HG03064 (cell line): Measurements from ENCODE around the gene MAN1C1.

Source experiments
- ATAC-seq: cut with Tn5 transposase; IDR thresholded peaks from one replicate; pipeline ENCODE4 v1.9.1; 2021; ENCODE audit warnings: low read depth; ENCODE audit not compliant: unreplicated experiment

Gene MAN1C1

DNA sequence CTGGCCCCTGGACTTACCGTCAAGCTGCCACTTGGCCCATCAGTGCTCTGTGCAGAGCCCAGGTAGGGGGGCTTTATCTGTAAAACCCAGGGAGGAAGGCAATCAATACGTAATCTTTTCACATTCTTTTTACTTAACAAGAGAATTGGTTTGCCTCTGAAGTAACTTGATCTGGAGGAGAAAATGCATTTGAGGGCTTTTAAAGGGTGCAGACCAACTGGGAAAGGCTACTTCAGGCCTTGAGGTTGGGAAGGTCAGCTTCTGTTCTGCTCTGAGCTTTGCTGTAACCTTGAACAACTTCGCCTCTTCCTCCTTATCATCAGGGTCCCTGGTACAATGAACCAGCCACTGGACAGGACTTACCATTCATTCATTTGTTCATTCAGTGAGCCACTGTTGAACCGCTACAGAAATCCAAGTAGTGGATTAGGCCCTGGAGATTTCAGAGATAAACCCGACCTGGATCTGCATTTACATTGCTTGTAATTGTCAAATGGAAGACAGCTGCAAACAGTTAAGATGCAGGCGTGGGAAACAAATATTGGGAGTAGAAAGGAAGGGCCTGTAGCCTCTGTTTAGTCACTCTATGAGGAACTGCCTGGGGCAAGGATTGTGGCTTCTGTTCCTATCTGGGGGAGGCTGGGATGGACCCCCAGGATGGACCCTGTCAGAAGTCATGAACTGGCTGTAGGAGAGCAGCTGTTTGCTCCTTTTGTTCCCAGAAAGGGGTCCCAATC, 90.9 kb downstream of the MAN1C1 start:
- ATAC-seq: no peak

GRCh38 chr1:25710583-25711347, 94.2 kb downstream of the MAN1C1 start:
- ATAC-seq: no peak

GRCh38 chr1:25711555-25712298, 95.1 kb downstream of the MAN1C1 start:
- no peak for ATAC-seq

DNA sequence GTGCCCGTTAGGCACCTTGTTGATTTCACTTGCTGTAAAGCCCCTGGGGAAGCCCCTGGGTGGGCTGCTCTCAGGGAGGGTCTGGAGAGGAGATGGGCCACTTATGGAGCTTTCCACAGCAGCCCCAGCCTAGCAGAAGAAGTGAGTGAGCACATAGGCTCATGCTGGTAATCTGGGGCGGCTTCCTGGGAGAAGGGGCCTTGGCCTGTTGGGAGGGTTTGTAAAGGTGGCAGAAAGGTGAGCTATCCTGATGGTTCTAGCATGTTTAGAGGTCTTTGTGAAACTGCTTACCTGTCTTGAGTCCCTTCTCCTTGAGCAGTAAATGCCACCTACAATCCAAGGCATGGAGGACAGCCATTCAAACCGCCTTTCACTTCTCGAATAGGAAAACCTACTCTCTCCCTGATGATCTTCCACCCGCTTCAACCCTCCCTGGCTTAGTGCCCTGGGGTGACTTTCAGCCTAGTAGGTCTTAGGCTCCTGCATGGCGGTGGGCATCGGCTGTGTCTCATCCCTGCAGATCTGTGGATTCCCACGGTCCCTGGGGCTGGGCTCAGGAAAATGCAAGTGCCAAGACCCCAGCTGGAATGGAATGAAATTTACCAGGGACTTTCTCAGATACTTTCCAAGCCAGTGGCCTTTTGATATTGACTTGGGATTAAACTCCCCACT, 95.8 kb downstream of the MAN1C1 start:
- no peak for ATAC-seq

DNA sequence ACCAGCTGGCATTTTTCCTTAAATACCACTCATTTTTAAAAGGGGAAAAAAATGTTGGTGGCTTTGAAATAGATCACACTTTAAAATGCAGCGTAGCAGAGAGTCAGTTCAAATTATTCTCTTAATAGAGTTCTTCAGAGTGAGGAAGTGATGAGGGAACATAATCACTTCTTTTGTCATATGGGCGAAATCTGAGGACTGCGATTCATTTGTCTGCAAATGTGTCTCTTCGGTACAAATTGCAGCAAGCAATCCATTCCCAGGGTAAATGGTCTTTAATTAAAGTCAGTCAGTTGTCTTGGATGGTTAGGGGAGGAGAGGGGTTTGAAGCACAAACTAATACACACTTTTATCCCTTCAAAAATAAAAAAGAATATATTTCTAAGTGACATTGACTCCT, 97.4 kb downstream of the MAN1C1 start:
- no peak for ATAC-seq

GRCh38 chr1:25714372-25714931, 97.9 kb downstream of the MAN1C1 start:
- ATAC-seq: no peak

GRCh38 chr1:25715888-25716287, 99.3 kb downstream of the MAN1C1 start:
- ATAC-seq: no peak

- ATAC-seq: no peak
Observed at GRCh38 chr1:25716320-25716719, 99.7 kb downstream of the MAN1C1 start.

GRCh38 chr1:25718732-25719131, 102.1 kb downstream of the MAN1C1 start:
- ATAC-seq: no peak

DNA sequence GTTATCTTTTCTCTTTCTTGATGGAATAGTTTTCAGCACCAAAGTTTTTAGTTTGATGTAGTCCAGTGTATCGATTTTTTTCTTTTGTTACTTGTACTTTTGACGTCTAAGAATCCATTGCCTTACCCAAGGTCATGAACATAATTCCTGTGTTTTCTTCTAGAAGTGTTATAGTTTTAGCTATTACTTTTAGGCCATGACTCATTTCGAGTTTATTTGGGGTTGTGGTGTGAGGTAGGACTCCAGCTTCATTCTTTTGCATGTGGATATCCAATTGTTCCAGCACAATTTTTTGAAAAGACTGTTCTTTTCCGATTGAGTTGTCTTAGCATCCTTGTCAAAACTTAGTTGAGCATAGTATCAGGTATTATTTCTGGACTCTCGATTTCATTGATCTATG, 104.0 kb downstream of the MAN1C1 start:
- no peak for ATAC-seq

DNA sequence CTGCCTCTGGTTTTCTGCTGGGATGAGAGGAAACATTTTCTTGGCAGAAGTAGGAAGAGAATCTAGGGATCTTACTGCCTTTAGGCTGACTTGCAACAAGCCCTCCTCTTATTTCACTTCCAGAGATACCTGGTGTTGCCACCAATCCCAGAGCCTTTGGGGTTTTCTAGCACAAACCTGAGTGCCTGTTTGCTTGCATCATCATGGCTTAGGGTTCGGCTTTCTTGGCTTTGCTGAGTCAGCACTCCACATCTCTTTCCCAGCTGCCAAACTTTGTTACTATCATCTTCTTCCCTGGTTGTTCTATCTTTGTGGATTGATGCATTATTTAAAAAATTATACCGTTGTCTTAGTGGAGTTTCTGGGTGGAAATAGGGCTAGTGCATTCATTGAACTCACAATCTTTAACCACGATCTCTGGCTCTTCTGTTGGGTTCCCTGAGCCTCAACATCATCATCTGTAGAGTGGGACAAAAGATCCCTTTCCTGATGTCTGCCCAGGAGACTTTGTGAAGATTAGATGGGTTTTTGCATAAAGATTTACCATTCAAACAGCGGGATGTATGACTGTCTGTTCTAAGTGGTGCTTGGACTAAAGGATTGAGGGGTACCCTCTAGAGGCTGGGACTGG, 106.8 kb downstream of the MAN1C1 start:
- no peak for ATAC-seq

GRCh38 chr1:25724201-25724600, 107.6 kb downstream of the MAN1C1 start:
- no peak for ATAC-seq

DNA sequence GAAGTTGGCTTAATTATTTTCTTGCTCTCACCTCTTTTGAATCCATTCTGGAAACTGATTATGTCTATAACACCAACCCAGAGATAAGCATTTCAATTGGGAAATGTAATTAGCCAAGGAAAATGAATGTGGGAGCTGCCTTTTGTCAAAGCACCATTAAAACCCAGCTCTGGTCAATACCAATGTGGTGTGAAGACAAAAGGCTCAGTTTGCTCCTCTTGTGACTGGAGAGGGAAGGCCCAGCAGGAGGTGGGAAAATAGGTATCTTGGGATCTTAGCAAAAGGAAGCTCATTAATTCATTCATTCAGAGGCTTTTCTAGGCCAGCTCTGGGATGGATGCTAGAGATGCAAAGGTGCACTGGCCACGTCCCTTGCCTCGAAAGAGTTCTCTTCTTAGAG, 108.4 kb downstream of the MAN1C1 start:
- ATAC-seq: no peak

DNA sequence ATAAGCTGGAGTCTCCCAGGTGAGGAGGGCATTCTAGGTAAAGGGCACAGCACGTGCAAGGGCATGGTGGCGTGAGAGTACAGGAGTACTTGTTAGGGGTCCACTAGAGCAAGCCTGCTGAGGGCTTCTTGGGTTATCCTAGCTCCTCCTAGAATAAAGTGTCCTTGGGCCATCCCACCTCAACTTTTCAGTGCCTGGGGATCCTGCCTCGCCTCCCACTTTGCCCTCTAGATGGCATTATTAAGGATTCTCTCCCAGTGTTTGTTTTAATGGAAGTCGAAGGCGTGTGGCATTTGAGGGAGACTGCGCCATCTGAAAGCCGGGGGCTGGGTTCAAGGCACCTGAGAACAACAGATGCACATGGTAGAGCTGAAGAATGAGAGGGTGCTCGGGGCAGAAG, 108.9 kb downstream of the MAN1C1 start:
- ATAC-seq: no peak

DNA sequence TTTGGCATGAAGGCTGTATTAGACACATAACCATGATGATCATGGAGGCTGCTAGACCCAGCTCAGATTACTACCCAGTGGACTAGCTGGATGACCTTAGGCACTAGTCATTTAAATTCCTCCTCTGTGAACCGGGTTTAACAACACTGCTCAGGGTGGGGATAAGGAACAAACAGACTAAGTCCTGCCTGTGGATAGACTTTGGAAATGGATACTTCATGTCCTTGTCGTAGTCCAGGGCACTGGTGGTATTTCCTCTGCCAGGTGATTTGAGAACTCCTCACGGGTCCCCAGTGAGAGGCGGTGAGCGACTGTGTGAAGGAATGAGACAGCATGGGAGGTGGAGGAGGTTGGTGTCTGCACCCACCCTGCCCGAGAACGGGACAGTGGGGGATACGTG, 110.5 kb downstream of the MAN1C1 start:
- no peak for ATAC-seq

GRCh38 chr1:25727635-25728286, 111.2 kb downstream of the MAN1C1 start:
- no peak for ATAC-seq

- no peak for ATAC-seq
Observed at GRCh38 chr1:25728301-25728935, 111.8 kb downstream of the MAN1C1 start.

- no peak for ATAC-seq
Observed at GRCh38 chr1:25729045-25729444, 112.5 kb downstream of the MAN1C1 start.
